ENCODE measurements around the gene PDE1C. TPM values are rescaled to one million over a fixed set of nuclear protein-coding genes. Genes with fewer than 3 reads are reported as not detected.

PDE1C gene
- total and polyA plus RNA-seq, 2 experiments from 2014 or later: 0.38 to 2.3 TPM

GRCh38 chr7:32036557-32036956 lies 33.6 kb downstream of the PDE1C start:
- Histone ChIP-seq H3K9me3 (ENCODE audit: low read depth) (no peaks in the 10 kb centered on the region), H3K4me1 (ENCODE audit: low read depth) (no peaks in the 10 kb centered on the region), H3K27ac (no peak overlapping the region), H3K27me3 (no peaks in the 10 kb centered on the region), H3K36me3 (no peaks in the 10 kb centered on the region), H3K4me3 (no peak overlapping the region)
- no peak for TF ChIP-seq CTCF (IDR thresholded peaks at IDR 0.05; ENCODE audit: low read depth, low read length)
- no peak for DNase-seq (ENCODE audit: low read depth in 1 of 2, low spot score in 1 of 2)

- Histone ChIP-seq H3K4me1 (ENCODE audit: low read depth) (no peaks in the 10 kb centered on the region), H3K27ac (no peak overlapping the region), H3K27me3 (no peaks in the 10 kb centered on the region), H3K36me3 (no peaks in the 10 kb centered on the region), H3K9me3 (ENCODE audit: low read depth) (no peaks in the 10 kb centered on the region), H3K4me3 (no peak overlapping the region)
- TF ChIP-seq CTCF (IDR thresholded peaks at IDR 0.05; ENCODE audit: low read depth, low read length): no peak
- no peak for DNase-seq (ENCODE audit: low read depth in 1 of 2, low spot score in 1 of 2)
Observed at GRCh38 chr7:32034052-32034451, 36.2 kb downstream of the PDE1C start.

- no peaks in the 10 kb centered on the region for H3K9me3 ChIP-seq (ENCODE audit: low read depth)
- no peak for TF ChIP-seq CTCF (IDR thresholded peaks at IDR 0.05; ENCODE audit: low read depth, low read length)
- H3K4me3 ChIP-seq: no peak overlapping the region
- no peak overlapping the region for H3K27ac ChIP-seq
- H3K36me3 ChIP-seq: no peaks in the 10 kb centered on the region
- H3K27me3 ChIP-seq: no peaks in the 10 kb centered on the region
- no peaks in the 10 kb centered on the region for H3K4me1 ChIP-seq (ENCODE audit: low read depth)
- DNase-seq (ENCODE audit: low read depth in 1 of 2, low spot score in 1 of 2): no peak
Observed at GRCh38 chr7:32033006-32033405, 37.2 kb downstream of the PDE1C start.

DNA sequence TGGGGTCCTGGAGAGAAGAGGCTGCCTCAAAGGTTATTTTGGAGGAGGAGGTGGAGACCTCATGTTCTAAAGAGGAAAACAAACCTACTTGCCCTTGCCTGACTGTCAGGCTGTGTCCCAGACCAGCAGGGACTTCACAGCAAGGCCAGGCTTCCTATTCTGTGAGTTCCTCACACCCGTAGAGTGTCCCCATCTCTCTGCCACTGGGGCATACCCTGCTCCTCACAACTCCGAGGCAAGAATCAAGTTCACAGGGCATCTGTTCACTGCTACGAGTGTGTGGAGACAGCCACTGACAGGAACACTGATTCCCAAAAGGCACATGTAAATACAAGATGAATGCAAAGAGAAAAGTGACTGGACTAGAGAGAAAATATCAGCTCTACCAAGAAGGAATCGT lies 38.0 kb downstream of the PDE1C start:
- DNase-seq (ENCODE audit: low read depth in 1 of 2, low spot score in 1 of 2): no peak
- no peak for TF ChIP-seq CTCF (IDR thresholded peaks at IDR 0.05; ENCODE audit: low read depth, low read length)
- Histone ChIP-seq H3K9me3 (ENCODE audit: low read depth) (no peaks in the 10 kb centered on the region), H3K4me3 (no peak overlapping the region), H3K4me1 (ENCODE audit: low read depth) (no peaks in the 10 kb centered on the region), H3K27me3 (no peaks in the 10 kb centered on the region), H3K36me3 (no peaks in the 10 kb centered on the region), H3K27ac (no peak overlapping the region)

DNA sequence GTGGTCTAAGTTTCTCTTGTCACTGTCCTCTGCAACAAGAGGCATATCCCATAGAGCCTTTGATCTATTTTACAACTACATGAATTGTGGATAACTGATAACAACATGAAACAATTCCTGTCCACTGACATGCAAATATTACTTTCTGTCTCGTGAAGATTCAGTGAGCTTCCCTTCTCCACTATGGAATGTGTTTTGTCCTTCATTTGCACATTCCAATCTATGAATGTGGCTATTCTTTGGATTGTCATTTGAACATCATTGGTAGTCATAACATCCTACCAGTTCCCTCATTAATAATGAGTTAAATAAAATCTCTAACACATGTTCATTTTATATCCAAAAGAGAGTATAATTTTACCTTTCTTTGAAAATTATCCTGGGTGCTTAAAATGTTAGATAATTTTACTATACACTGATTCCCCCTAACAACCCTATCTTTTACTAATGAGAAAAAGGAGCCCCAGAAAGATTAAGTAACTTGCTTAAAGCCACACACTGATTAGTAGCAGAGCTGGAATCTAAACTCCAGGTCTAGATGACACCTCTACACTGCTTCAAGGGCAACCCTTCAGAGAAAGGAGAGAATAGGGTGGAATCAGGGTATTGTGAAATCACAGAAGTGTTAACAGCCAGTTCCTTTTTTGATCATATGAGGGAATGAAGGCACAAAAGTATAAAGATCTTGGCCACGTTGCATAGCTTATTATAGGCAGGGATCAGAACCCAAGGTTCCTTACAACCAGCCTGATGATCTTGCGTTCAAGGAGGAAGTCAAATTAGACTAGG lies 39.1 kb downstream of the PDE1C start:
- Histone ChIP-seq H3K4me1 (ENCODE audit: low read depth) (no peaks in the 10 kb centered on the region), H3K27me3 (no peaks in the 10 kb centered on the region), H3K27ac (no peak overlapping the region), H3K9me3 (ENCODE audit: low read depth) (no peaks in the 10 kb centered on the region), H3K4me3 (no peak overlapping the region), H3K36me3 (no peaks in the 10 kb centered on the region)
- TF ChIP-seq CTCF (IDR thresholded peaks at IDR 0.05; ENCODE audit: low read depth, low read length): no peak
- DNase-seq (ENCODE audit: low read depth in 1 of 2, low spot score in 1 of 2): no peak

Measured in cardiac muscle cell (in vitro differentiated cells and primary cell).